Measurements from ENCODE around the gene ELANE.
"Not testable (repeated sequence)": the region's sequence is repeated elsewhere in the genome, so short reads cannot be mapped to it uniquely, and the experiment has no call there.

The ELANE gene

GRCh38 chr19:814152-815078, 37.7 kb upstream of the ELANE start:
- DNase-seq = no peak

DNA sequence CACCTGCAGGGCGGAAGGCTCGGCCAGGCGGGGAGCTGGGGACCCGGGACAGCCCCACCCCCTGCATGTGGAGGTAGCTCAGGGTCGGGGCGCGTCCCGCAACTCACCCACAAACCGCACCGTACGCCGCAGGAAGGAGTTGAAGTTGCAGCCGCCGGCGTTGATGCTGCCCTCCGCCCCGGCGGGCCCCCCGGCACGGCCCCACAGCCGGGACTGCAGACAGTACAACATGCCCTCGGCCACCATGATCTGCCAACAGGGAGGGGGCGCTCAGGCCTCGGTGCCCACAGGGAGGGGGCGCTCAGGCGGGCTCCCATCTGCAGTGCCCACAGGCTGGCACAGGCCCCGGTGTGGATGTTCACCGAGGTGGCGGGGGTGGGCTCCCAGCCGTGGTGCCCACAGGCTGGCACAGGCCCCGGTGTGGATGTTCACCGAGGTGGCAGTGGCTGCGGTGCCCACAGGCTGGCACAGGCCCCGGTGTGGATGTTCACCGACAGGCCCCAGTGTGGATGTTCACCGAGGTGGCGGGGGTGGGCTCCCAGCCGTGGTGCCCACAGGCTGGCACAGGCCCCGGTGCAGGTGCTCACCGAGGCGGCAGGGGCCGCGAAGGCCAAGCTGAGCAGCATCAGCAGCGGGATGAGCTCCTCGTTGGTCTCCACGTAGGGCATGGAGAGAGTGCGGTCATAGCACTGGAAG, 36.9 kb upstream of the ELANE start:
- DNase-seq = no peak

- no peak for DNase-seq
Measured at GRCh38 chr19:815775-816499, 36.2 kb upstream of the ELANE start.

GRCh38 chr19:816500-816857, 35.6 kb upstream of the ELANE start:
- DNase-seq = no peak

DNA sequence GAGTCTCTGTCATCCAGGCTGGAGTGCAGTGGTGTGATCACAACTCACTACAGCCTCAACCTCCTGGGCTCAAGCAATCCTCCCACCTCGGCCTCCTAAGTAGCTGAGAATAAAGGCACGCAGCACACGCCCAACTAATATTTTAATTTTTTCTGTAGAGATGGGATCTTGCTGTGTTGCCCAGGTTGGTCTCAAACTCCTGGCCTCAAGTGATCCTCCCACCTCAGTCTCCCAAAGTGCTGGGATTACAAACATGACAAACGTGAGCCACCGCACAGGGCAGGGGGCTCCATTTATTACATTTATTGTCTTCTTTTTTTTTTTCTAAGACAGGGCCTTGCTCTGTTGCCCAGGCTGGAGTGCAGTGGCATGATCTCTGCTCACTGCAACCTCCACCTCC, 31.9 kb upstream of the ELANE start:
- not testable (repeated sequence) for DNase-seq

GRCh38 chr19:821231-821824, 30.8 kb upstream of the ELANE start:
- DNase-seq = no peak

GRCh38 chr19:821825-822503, 30.1 kb upstream of the ELANE start, which contains the start of gene PLPPR3:
TSS of gene PLPPR3 (minus strand) at chr19:821955. CDS start at chr19:821559, 396 bp downstream.
- DNase-seq = no peak

GRCh38 chr19:823565-824121, 28.5 kb upstream of the ELANE start:
- no peak for DNase-seq

DNA sequence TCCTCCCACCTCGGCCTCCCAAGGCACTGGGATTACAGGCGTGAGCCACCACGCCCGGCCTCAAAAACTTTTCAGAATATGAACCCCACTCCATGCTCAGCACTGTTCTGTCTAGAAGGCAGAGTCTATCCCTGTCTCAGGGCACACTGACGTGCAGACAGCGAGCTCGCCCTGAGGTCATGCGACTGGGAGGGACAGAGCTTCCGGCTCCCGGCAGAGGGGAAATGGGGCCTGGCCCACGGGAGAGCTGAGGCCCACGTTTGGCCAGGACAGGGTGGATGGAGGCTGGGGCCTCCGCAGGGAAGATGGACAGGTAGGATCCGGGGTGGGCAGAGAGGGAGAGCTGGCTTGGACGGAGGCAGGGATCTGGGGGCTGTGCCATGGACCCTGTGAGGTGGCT, 27.2 kb upstream of the ELANE start:
- no peak for DNase-seq

DNA sequence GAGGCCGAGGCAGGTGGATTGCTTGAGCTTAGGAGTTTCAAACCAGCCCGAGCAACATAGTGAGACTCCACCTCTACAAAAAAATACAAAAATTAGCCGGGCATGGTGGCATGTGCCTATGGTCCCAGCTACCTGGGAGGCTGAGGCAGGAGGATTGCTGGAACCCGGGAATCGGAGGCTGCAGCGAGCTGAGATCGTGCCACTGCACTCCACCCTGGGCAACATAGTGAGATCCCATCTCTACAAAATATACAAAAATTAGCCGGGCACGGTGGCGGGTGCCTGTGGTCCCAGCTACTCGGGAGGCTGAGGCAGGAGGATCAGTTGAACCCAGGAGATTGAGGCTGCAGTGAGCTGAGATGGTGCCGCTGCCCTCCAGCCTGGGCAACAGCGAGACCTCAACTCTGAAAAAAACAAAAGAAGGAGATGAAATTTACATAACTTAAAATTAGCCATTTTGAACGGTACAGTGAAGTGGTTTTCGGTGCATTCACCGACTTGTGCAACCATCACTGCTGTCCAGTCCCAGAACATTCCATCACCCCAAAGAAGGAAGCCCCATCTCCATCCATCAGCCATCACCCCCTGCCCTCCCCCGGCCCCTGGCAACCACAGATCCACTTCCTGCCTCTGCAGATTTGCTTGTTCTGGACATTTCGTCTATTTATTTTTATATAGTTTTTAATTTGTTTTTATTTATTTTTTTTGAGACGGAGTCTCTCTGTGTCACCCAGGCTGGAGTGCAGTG, 26.0 kb upstream of the ELANE start:
- DNase-seq = no peak

- no peak for DNase-seq
Measured at GRCh38 chr19:827314-827709, 24.8 kb upstream of the ELANE start.

GRCh38 chr19:827710-828321, 24.3 kb upstream of the ELANE start, which contains the start of gene AZU1:
TSS of gene AZU1 (plus strand) at chr19:827837. CDS start at chr19:827847, 10 bp downstream.
- no peak for DNase-seq

GRCh38 chr19:829129-829758, 22.9 kb upstream of the ELANE start:
- no peak for DNase-seq

- DNase-seq = no peak
Measured at GRCh38 chr19:831407-832369, 20.4 kb upstream of the ELANE start.

DNA sequence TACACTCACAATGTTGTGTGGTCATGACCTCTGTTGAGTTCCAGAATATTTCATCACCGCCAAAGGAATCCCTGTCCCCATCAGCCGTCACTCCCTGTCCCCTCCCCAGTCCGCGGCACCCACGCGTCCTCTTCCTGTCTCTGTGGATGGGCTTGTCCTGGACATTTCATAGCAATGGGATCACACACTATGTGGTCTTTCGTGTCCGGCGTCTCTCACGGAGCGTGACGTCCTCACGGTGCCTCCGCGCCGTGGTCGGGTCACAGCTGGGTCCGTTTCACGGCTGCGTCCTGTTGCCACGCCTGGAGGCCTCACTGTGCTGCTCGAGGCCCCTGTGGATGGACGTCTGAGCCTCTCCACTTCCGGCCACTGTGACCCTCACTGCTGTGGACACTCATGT, 17.9 kb upstream of the ELANE start:
- no peak for DNase-seq

DNA sequence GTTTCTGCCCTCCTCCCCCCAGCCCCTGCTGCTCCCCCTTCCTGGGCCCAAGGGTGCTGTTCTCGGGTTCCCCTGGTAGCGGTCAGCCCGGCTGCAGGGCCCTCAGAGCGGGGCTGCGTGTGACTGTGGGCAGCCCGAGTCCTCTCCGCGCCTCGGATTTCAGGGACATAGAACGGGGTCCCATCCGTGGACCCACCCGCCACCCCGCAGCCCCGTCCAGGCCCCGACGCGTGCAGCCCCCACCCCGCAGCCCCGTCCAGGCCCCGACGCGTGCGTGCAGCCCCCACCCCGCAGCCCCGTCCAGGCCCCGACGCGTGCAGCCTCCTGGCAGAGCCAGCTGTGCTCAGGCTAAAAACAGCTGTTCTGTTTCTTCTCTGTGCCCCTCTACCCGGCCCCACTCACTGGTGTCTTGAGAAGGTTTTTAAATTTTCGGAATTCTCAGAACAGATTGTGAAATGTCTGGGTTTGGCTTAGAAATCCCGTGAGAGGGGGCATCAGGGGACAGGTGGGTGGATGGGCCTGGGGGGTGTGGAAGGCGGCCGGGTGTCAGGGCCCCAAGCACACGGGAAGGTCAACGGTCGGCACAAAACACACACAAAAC, 16.8 kb upstream of the ELANE start:
- no peak for DNase-seq

DNA sequence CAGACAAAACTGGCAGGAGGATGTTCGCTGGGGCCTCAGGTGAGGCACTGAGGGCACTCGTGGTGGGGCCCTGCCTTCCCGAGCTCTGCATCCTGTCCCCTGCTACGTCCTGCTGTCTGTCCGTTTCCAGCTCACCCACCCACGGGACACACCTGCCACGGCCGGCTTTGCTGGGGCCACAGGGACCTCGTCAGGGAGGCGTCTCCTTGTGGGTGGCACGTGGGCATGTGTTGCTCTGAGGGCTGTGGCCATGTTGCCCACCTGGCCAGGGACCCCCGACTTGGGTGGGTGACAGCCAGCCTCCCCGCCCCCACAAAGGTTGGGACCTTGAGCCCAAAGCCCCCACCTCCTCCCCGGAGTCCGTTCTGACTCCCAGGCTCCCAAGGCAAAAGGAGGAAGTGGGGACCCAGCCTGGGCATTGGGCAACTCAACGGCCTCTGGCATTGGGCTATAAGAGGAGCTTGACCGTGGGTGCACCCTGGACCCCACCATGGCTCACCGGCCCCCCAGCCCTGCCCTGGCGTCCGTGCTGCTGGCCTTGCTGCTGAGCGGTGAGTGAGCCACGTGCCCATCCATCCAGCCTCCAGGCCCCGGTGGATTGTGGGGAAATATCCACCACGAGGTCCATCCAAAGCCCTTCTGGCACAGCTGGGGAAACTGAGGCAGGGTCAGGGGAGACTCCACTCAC, 11.4 kb upstream of the ELANE start, which contains the start of gene PRTN3:
Gene PRTN3 (plus strand): TSS at position 481 of the 688 bp plus-strand sequence. CDS start 10 bp downstream, at position 491.
- no peak for DNase-seq

GRCh38 chr19:842802-843179, 9.3 kb upstream of the ELANE start:
- DNase-seq = not testable (repeated sequence)
